Measurements from ENCODE around the gene TRAF3IP3. TPM values are rescaled to one million over a fixed set of nuclear protein-coding genes. Genes with fewer than 3 reads are reported as not detected.

TRAF3IP3 gene, protein sequence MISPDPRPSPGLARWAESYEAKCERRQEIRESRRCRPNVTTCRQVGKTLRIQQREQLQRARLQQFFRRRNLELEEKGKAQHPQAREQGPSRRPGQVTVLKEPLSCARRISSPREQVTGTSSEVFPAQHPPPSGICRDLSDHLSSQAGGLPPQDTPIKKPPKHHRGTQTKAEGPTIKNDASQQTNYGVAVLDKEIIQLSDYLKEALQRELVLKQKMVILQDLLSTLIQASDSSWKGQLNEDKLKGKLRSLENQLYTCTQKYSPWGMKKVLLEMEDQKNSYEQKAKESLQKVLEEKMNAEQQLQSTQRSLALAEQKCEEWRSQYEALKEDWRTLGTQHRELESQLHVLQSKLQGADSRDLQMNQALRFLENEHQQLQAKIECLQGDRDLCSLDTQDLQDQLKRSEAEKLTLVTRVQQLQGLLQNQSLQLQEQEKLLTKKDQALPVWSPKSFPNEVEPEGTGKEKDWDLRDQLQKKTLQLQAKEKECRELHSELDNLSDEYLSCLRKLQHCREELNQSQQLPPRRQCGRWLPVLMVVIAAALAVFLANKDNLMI
- 1 to 10 TPM in 2 of 4 donors, under 1 TPM in 1, not detected in 1; 0.61 to 2.1 (median 1.1) TPM for total RNA-seq

DNA sequence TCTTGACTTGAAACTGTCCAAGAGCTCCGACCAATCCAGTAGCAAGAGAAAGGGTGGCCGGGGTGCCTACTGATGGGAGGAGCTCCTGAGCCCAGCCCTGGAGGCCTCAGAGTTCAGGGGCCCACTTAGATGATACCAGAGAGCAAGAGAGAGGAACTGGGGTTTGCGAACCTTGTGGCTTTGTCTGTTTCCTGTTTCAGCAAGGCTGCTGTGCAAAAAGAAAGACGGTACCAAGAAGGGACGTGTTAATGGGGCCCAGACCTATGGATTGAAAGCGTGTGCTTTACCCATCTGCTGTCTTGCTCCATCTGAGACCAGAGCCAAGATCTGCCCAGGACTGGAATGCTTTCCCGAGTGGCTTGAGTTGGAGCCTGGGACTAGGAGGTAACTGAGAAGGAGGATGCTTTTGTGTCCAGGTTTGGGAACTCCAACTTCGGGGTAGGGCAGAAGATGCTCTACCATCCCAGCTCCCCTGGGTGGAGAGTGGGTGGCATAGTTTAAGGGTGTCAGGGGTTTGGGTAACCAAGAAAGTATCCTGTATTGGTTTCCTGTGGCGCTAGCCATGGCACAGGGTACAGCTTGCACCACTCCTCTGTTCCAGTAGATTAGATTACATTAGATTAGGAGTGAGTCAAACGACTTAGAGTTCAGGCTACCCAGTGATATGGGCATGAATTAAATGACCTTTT lies at the start of gene TRAF3IP3:
Gene TRAF3IP3, plus strand, starts transcription at position 128 of the 689 bp plus-strand sequence. CDS start 3,987 bp downstream, outside the sequence.
- no peak within 1 kb of the TSS for H3K4me3 ChIP-seq (ENCODE audit: low read depth, poor library complexity, severe bottlenecking)
- intact Hi-C loops (cut with DNase I; ENCODE audit: low total_unique reads), result no loop called here
- TF ChIP-seq POLR2A (IDR thresholded peaks at IDR 0.05), result no peak
- TF ChIP-seq, protein P1, sequence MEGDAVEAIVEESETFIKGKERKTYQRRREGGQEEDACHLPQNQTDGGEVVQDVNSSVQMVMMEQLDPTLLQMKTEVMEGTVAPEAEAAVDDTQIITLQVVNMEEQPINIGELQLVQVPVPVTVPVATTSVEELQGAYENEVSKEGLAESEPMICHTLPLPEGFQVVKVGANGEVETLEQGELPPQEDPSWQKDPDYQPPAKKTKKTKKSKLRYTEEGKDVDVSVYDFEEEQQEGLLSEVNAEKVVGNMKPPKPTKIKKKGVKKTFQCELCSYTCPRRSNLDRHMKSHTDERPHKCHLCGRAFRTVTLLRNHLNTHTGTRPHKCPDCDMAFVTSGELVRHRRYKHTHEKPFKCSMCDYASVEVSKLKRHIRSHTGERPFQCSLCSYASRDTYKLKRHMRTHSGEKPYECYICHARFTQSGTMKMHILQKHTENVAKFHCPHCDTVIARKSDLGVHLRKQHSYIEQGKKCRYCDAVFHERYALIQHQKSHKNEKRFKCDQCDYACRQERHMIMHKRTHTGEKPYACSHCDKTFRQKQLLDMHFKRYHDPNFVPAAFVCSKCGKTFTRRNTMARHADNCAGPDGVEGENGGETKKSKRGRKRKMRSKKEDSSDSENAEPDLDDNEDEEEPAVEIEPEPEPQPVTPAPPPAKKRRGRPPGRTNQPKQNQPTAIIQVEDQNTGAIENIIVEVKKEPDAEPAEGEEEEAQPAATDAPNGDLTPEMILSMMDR (IDR thresholded peaks at IDR 0.05), result no peak
- DNase-seq (ENCODE audit: low spot score in 2 of 2), result peak in 1 of 2 donors; percentile 40
- 60 to 70% methylated on average over 10 of the region's 10 CpGs for WGBS, 2 donors

DNA sequence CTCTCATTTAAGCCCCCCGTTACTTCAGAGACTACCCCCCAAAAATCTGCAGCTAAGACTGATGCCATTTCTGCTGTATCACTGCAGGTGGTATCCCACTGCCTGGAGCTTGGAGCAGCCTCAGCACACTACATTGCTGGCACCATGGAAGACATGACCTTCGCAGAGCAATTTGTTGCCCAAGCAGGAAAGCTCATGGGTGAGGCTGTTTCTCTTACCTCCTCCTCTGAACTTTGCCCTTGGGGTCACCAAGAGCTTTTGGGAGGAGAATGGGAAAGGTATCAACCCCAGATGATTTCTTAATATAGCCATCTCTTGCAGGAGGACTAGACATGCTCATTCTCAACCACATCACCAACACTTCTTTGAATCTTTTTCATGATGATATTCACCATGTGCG lies 49.2 kb upstream of the TRAF3IP3 start:
- H3K4me3 ChIP-seq (ENCODE audit: low read depth, poor library complexity, severe bottlenecking), result no peak overlapping the region
- WGBS, 2 donors, result 92 to 94% methylated on average over 3 of the region's 3 CpGs
- intact Hi-C loops (cut with DNase I; ENCODE audit: low total_unique reads), result no loop called here
- TF ChIP-seq POLR2A (IDR thresholded peaks at IDR 0.05), result no peak
- TF ChIP-seq, protein P1 (IDR thresholded peaks at IDR 0.05), result no peak
- no peak for DNase-seq (ENCODE audit: low spot score in 2 of 2)

DNA sequence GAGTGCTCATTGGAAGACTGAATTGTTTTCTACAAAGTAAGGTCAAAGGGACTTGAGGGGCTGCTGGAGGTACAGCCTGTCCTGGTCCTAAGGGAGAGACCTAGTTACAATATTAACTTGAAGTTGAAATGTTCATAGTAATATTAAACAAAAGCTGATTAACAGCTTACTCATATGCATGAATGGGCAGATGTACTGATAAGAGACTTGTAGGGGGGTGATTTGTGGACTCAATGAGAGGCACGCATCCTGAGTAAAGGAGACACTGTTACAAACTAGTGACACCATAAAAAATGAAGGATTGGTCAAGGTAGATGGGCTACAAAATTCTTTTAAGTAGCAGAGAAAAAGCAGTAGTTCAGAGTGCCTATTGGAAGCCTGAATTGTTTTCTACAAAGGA lies 48.5 kb upstream of the TRAF3IP3 start:
- intact Hi-C loops (cut with DNase I; ENCODE audit: low total_unique reads), result no loop called here
- no peak overlapping the region for H3K4me3 ChIP-seq (ENCODE audit: low read depth, poor library complexity, severe bottlenecking)
- WGBS, 2 donors, result 86 to 100% methylated on average over 1 of the region's 1 CpG

DNA sequence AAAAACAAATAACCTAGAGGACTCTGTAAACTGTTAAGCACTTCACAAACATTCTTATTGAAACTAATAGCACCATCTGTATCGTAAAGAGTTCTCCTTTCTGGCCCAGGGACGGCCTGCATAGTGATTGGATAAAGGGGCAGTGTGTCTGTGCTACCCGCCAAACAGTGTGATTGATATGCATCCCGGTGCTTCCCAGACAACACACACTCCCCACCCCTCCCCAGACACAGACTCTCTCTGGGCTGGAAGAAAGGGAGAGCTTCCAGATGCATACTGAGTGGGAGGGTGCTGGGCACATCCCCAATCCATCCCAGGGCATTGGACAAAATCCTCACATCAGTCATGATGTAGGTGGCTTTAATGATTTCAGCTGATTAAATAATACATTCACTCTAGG lies 47.6 kb upstream of the TRAF3IP3 start:
- intact Hi-C loops (cut with DNase I; ENCODE audit: low total_unique reads), result no loop called here
- TF ChIP-seq POLR2A (IDR thresholded peaks at IDR 0.05), result no peak
- TF ChIP-seq, protein P1 (IDR thresholded peaks at IDR 0.05), result no peak
- H3K4me3 ChIP-seq (ENCODE audit: low read depth, poor library complexity, severe bottlenecking), result no peak overlapping the region
- DNase-seq (ENCODE audit: low spot score in 2 of 2), result no peak
- WGBS, 2 donors, result 64 to 74% methylated on average over 4 of the region's 4 CpGs

More for the DNA sequence above, 48.5 kb upstream of the TRAF3IP3 start:
- no peak for DNase-seq (ENCODE audit: low spot score in 2 of 2)
- TF ChIP-seq, protein P1 (IDR thresholded peaks at IDR 0.05), result no peak
- TF ChIP-seq POLR2A (IDR thresholded peaks at IDR 0.05), result no peak

DNA sequence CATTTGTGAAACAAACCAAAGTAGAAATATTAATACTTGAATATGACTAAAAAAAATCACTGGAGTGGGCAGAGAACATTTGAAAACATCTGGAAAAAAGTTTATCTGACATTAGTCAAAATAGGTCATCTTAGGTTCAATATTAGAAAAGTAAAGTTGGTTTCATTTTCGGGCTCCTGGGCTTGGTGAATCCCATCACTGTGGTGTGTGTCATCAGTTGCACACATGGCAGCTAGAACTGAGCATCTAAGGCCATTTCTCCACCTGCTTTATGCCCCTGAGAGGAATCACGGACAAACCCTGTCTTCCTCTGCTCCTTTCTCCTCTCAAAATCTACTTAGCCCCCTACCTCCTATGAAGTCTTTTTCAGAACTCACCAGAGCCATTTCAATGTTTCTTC lies 45.8 kb upstream of the TRAF3IP3 start:
- TF ChIP-seq POLR2A (IDR thresholded peaks at IDR 0.05), result no peak
- TF ChIP-seq, protein P1 (IDR thresholded peaks at IDR 0.05), result no peak

More for the DNA sequence above, 45.8 kb upstream of the TRAF3IP3 start:
- H3K4me3 ChIP-seq (ENCODE audit: low read depth, poor library complexity, severe bottlenecking), result no peak overlapping the region
- 75 to 76% methylated on average over 2 of the region's 2 CpGs for WGBS, 2 donors
- no peak for DNase-seq (ENCODE audit: low spot score in 2 of 2)
- intact Hi-C loops (cut with DNase I; ENCODE audit: low total_unique reads), result no loop called here
